H9 (cell line): ENCODE data around the gene ZNF14. TPM values are rescaled to one million over a fixed set of nuclear protein-coding genes. Genes with fewer than 3 reads are reported as not detected.

Source experiments
- DNase-seq: peaks from one replicate; pipeline ENCODE4 v3.0.0-alpha.2; 2017
- H2AFZ ChIP-seq: one replicate; pipeline ENCODE4 v1.6.1; 2013; ENCODE audit warnings: mild to moderate bottlenecking, low read length, control low read depth, moderate library complexity
- H2AK5ac ChIP-seq: 2 replicates; pipeline ENCODE4 v1.6.1; 2013; ENCODE audit warnings: low read length, control low read depth, mixed read lengths; ENCODE audit not compliant: insufficient read length
- H2BK120ac ChIP-seq: one replicate; pipeline ENCODE4 v1.6.1; 2013; ENCODE audit warnings: low read depth, mild to moderate bottlenecking, low read length, control low read depth, inconsistent platforms; ENCODE audit not compliant: poor library complexity, severe bottlenecking
- H2BK12ac ChIP-seq: 2 replicates; pipeline ENCODE4 v1.6.1; 2013; ENCODE audit warnings: low read length, control low read depth, mixed read lengths, low read depth; ENCODE audit not compliant: insufficient read length
- H2BK15ac ChIP-seq: 2 replicates; pipeline ENCODE4 v1.6.1; 2013; ENCODE audit warnings: low read depth, low read length, control low read depth
- H2BK20ac ChIP-seq: one replicate; pipeline ENCODE4 v1.6.1; 2013; ENCODE audit warnings: low read depth, mild to moderate bottlenecking, low read length, control low read depth, inconsistent platforms; ENCODE audit not compliant: poor library complexity, severe bottlenecking
- H2BK5ac ChIP-seq: 2 replicates; pipeline ENCODE4 v1.6.1; 2013; ENCODE audit warnings: low read length, control low read depth, mixed read lengths; ENCODE audit not compliant: insufficient read length
- H3K14ac ChIP-seq: 2 replicates; pipeline ENCODE4 v1.6.1; 2013; ENCODE audit warnings: low read length, control low read depth; ENCODE audit not compliant: insufficient read depth
- H3K18ac ChIP-seq: 2 replicates; pipeline ENCODE4 v1.6.1; 2013; ENCODE audit warnings: low read depth, mild to moderate bottlenecking, mixed read lengths, low read length, control low read depth; ENCODE audit not compliant: insufficient read length
- H3K23ac ChIP-seq: 2 replicates; pipeline ENCODE4 v1.6.1; 2013; ENCODE audit warnings: low read length, control low read depth, mixed read lengths, low read depth; ENCODE audit not compliant: insufficient read length
- H3K23me2 ChIP-seq: 2 replicates; pipeline ENCODE4 v1.6.1; 2013; ENCODE audit warnings: low read depth, mild to moderate bottlenecking, mixed read lengths, low read length, control low read depth; ENCODE audit not compliant: insufficient read length, poor library complexity, severe bottlenecking
- H3K27ac ChIP-seq: 2 replicates; pipeline ENCODE4 v1.5.1; 2013; ENCODE audit warnings: low read length, control low read depth, mixed read lengths, low read depth; ENCODE audit not compliant: insufficient read length
- H3K27me3 ChIP-seq: 2 replicates; pipeline ENCODE4 v1.6.1; 2013; ENCODE audit warnings: low read length, control low read depth, inconsistent platforms; ENCODE audit not compliant: insufficient read depth
- H3K4ac ChIP-seq: 2 replicates; pipeline ENCODE4 v1.6.1; 2013; ENCODE audit warnings: low read depth, mild to moderate bottlenecking, control low read depth, inconsistent platforms, low read length, moderate library complexity
- H3K4me1 ChIP-seq: 2 replicates; pipeline ENCODE4 v1.6.1; 2013; ENCODE audit warnings: low read length, control low read depth, inconsistent platforms; ENCODE audit not compliant: insufficient read depth
- H3K4me2 ChIP-seq: 2 replicates; pipeline ENCODE4 v1.6.1; 2013; ENCODE audit warnings: low read length, control low read depth, mixed read lengths; ENCODE audit not compliant: insufficient read length, insufficient read depth
- H3K56ac ChIP-seq: 2 replicates; pipeline ENCODE4 v1.6.1; 2013; ENCODE audit warnings: low read depth, mild to moderate bottlenecking, mixed read lengths, low read length, control low read depth; ENCODE audit not compliant: insufficient read length
- H3K79me1 ChIP-seq: 2 replicates; pipeline ENCODE4 v1.6.1; 2013; ENCODE audit warnings: low read depth, mild to moderate bottlenecking, moderate library complexity, low read length, control low read depth, inconsistent platforms; ENCODE audit not compliant: insufficient read depth, poor library complexity, severe bottlenecking
- H3K79me2 ChIP-seq: 2 replicates; pipeline ENCODE4 v1.6.1; 2013; ENCODE audit warnings: low read length, control low read depth, inconsistent platforms; ENCODE audit not compliant: insufficient read depth
- H3K9ac ChIP-seq: 2 replicates; pipeline ENCODE4 v1.6.1; 2013; ENCODE audit warnings: low read length, control low read depth, mixed read lengths; ENCODE audit not compliant: insufficient read length; ENCODE audit errors: extremely low read depth
- H3K9me3 ChIP-seq: one replicate; pipeline ENCODE4 v1.6.1; 2013; ENCODE audit warnings: low read depth, low read length, inconsistent platforms; ENCODE audit not compliant: control insufficient read depth
- H3T11ph ChIP-seq: one replicate; pipeline ENCODE4 v1.6.1; 2013; ENCODE audit warnings: mild to moderate bottlenecking, low read length, control low read depth, inconsistent platforms
- H4K20me1 ChIP-seq: one replicate; pipeline ENCODE4 v1.6.1; 2013; ENCODE audit not compliant: control insufficient read depth, insufficient read length, insufficient read depth
- H4K5ac ChIP-seq: 2 replicates; pipeline ENCODE4 v1.6.1; 2013; ENCODE audit warnings: low read depth, mild to moderate bottlenecking, mixed read lengths, low read length, control low read depth; ENCODE audit not compliant: insufficient read length
- H4K8ac ChIP-seq: replicated peaks from 2 replicates; pipeline ENCODE4 v1.6.1; 2013; ENCODE audit warnings: low read length, control low read depth, mixed read lengths, low read depth; ENCODE audit not compliant: insufficient read length
- H4K91ac ChIP-seq: 2 replicates; pipeline ENCODE4 v1.6.1; 2013; ENCODE audit warnings: low read depth, mild to moderate bottlenecking, moderate library complexity, mixed read lengths, low read length, control low read depth; ENCODE audit not compliant: insufficient read length
- H3K27ac Mint-ChIP-seq, 3 experiments: 2 replicates in 2 of 3; 3 replicates in 1 of 3; pipeline ENCODE4 v1.8.0; 2020 to 2021; ENCODE audit warnings: mixed read lengths in 3 of 3, mild to moderate bottlenecking in 1 of 3, moderate library complexity in 1 of 3
- H3K27me3 Mint-ChIP-seq: 2 replicates; pipeline ENCODE4 v1.8.0; 2021; ENCODE audit warnings: low read depth, mild to moderate bottlenecking, moderate library complexity, mixed read lengths
- H3K36me3 Mint-ChIP-seq, 3 experiments: 2 replicates in 2 of 3; 3 replicates in 1 of 3; pipeline ENCODE4 v1.8.0; 2020 to 2021; ENCODE audit warnings: low read depth in 3 of 3, mixed read lengths in 3 of 3; ENCODE audit not compliant: insufficient read depth in 1 of 3
- H3K4me1 Mint-ChIP-seq, 2 experiments: 2 replicates each; pipeline ENCODE4 v1.8.0; 2020; ENCODE audit warnings: mixed read lengths in 2 of 2
- H3K4me3 Mint-ChIP-seq, 2 experiments: 2 replicates in 1 of 2; 3 replicates in 1 of 2; pipeline ENCODE4 v1.8.0; 2020 to 2021; ENCODE audit warnings: mild to moderate bottlenecking in 2 of 2, mixed read lengths in 2 of 2, moderate library complexity in 1 of 2
- H3K9me3 Mint-ChIP-seq, 2 experiments: 2 replicates in 1 of 2; 3 replicates in 1 of 2; pipeline ENCODE4 v1.8.0; 2020; ENCODE audit warnings: mild to moderate bottlenecking in 2 of 2, mixed read lengths in 2 of 2, moderate library complexity in 1 of 2
- CTCF ChIP-seq: fragments of 200-600 bp; sonication (generic); conservative IDR thresholded peaks from 3 replicates; pipeline ENCODE4 v1.8.0; 2021; ENCODE audit warnings: antibody characterized with exemption, mild to moderate bottlenecking
- WGBS: extraction: QIAGEN DNeasy Blood & Tissue Kit; methylation state at CpG from one replicate; pipeline ENCODE4 v1.1.7; 2013; ENCODE audit warnings: missing lambda C conversion rate, low lambda C conversion rate, mixed read lengths; ENCODE audit not compliant: insufficient read length; ENCODE audit errors: extremely low coverage; 5-methylcytosine and 5-hydroxymethylcytosine counted together
- total RNA-seq: library from RNA; stranded (reverse); gene quantifications from 2 replicates; pipeline ENCODE4 v1.2.1, GENCODE V29; 2021

The ZNF14 gene
- total RNA-seq, 1 experiment from 2014 or later: 8.3 TPM

GRCh38 chr19:19745496-19746285, 12.8 kb upstream of the ZNF14 start:
- H3K4me1 ChIP-seq: no peaks in the 10 kb centered on the region
- no peaks in the 10 kb centered on the region for H3K79me2 ChIP-seq
- H3K14ac ChIP-seq: no peak overlapping the region; the same call in 1 of the 2 replicates
- H3T11ph ChIP-seq: no peak overlapping the region
- H4K8ac ChIP-seq: no peak overlapping the region
- H2AFZ ChIP-seq: no peak overlapping the region
- H3K4ac ChIP-seq: no peak overlapping the region
- no peaks in the 10 kb centered on the region for H3K23me2 ChIP-seq
- no peak overlapping the region for H3K4me2 ChIP-seq
- H3K36me3 Mint-ChIP-seq: peaks cover 0 to 6% (median 0%) of the 10 kb centered on the region in 3 experiments; a peak in 2 of 7 replicates
- peaks cover 25 to 28% of the 10 kb centered on the region in 2 experiments; a peak in 4 of 5 replicates for H3K9me3 Mint-ChIP-seq
- H2BK120ac ChIP-seq: no peak overlapping the region
- H2BK12ac ChIP-seq: no peak overlapping the region
- H2BK5ac ChIP-seq: no peak overlapping the region
- no peak for DNase-seq
- H4K20me1 ChIP-seq: no peaks in the 10 kb centered on the region
- no peak overlapping the region for H3K9ac ChIP-seq
- H3K23ac ChIP-seq: no peak overlapping the region
- H4K5ac ChIP-seq: no peak overlapping the region
- no peak for TF ChIP-seq CTCF
- no peak overlapping the region for H2AK5ac ChIP-seq
- H3K27me3 ChIP-seq: no peaks in the 10 kb centered on the region
- H4K91ac ChIP-seq: no peak overlapping the region
- H2BK20ac ChIP-seq: no peak overlapping the region
- H3K4me3 Mint-ChIP-seq: no peak overlapping the region
- no peak overlapping the region for H3K27ac ChIP-seq
- H3K9me3 ChIP-seq: no peaks in the 10 kb centered on the region
- no peaks in the 10 kb centered on the region for H3K79me1 ChIP-seq
- H3K56ac ChIP-seq: no peak overlapping the region
- H2BK15ac ChIP-seq: no peak overlapping the region
- no peak overlapping the region for H3K18ac ChIP-seq
- peaks cover 39% of the 10 kb centered on the region for H3K27me3 Mint-ChIP-seq
- no CpG with 5 or more reads among the region's 17 CpGs for WGBS
- H3K4me1 Mint-ChIP-seq: no peaks in the 10 kb centered on the region
- no peak overlapping the region for H3K27ac Mint-ChIP-seq
